Fibroblast of the conjunctiva (primary cell): ENCODE results near the gene HSPA12A.

Experiments used
- DNase-seq: peaks from one replicate; pipeline ENCODE4 v3.0.0-alpha.2; 2010; ENCODE audit warnings: low read depth

HSPA12A gene

GRCh38 chr10:116627386-116627933 lies 114.9 kb downstream of the HSPA12A start:
- no peak for DNase-seq

GRCh38 chr10:116626815-116627214 lies 115.6 kb downstream of the HSPA12A start:
- DNase-seq, result no peak

GRCh38 chr10:116625845-116626244 lies 116.5 kb downstream of the HSPA12A start:
- no peak for DNase-seq

- no peak for DNase-seq
These were observed 120.3 kb downstream of the HSPA12A start for GRCh38 chr10:116621934-116622655.

GRCh38 chr10:116621476-116621875 lies 120.9 kb downstream of the HSPA12A start:
- no peak for DNase-seq
